Peyer's patch (tissue), 4 donors: Measurements from ENCODE around the gene BCCIP.

Experiments
- POLR2A ChIP-seq, 2 donors: fragments of 450-650 bp; IDR thresholded peaks; one replicate each; pipeline ENCODE4 v1.5.1; 2017; ENCODE audit warnings: antibody characterized with exemption in 2 of 2, mild to moderate bottlenecking in 2 of 2, moderate library complexity in 2 of 2
- TF ChIP-seq, protein P1 (sequence below), 6 experiments: fragments of 450-650 bp in 4 of 6; fragments of 200-600 bp in 2 of 6; sonication (generic) in 1 of 6; IDR thresholded peaks; one replicate each; pipeline ENCODE4 v1.5.1; 2017 to 2019; ENCODE audit warnings: antibody characterized with exemption in 6 of 6, mild to moderate bottlenecking in 3 of 6, moderate library complexity in 1 of 6

DNA sequence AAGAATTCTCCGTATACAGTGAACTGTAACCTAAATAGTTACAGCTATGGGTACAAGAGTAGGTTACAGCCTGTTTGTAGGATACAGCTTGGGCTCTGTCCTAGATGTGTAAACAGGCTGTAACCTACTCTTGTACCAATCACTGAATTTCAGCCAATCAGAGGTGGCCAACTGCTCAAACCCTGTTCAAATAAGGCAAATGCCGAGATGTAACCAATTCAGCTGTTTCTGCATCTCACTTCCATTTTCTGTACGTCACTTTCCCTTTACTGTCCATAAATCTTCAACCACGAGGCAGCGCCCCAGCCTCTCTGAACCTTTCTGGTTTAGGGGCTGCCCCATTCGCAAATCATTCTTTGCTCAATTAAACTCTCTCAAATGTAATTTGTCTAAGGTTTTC is 39.4 kb upstream of the BCCIP start:
- TF ChIP-seq, protein P1, sequence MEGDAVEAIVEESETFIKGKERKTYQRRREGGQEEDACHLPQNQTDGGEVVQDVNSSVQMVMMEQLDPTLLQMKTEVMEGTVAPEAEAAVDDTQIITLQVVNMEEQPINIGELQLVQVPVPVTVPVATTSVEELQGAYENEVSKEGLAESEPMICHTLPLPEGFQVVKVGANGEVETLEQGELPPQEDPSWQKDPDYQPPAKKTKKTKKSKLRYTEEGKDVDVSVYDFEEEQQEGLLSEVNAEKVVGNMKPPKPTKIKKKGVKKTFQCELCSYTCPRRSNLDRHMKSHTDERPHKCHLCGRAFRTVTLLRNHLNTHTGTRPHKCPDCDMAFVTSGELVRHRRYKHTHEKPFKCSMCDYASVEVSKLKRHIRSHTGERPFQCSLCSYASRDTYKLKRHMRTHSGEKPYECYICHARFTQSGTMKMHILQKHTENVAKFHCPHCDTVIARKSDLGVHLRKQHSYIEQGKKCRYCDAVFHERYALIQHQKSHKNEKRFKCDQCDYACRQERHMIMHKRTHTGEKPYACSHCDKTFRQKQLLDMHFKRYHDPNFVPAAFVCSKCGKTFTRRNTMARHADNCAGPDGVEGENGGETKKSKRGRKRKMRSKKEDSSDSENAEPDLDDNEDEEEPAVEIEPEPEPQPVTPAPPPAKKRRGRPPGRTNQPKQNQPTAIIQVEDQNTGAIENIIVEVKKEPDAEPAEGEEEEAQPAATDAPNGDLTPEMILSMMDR (IDR thresholded peaks at IDR 0.05), result no peak
- no peak for TF ChIP-seq POLR2A (IDR thresholded peaks at IDR 0.05)
